Measurements from ENCODE around the gene IP6K1.
"Not testable (repeated sequence)": the region's sequence is repeated elsewhere in the genome, so short reads cannot be mapped to it uniquely, and the experiment has no call there.

Gene IP6K1

GRCh38 chr3:49781415-49782199 lies 4.7 kb downstream of the IP6K1 start:
- no peak overlapping the region for H3K27ac ChIP-seq
- TF ChIP-seq CTCF (conservative IDR thresholded peaks at IDR 0.05) (no peak), ZFX (IDR thresholded peaks at IDR 0.05) (no peak)

GRCh38 chr3:49780975-49781365 lies 5.4 kb downstream of the IP6K1 start:
- not testable (repeated sequence) for H3K27ac ChIP-seq

GRCh38 chr3:49780080-49780974 lies 6.0 kb downstream of the IP6K1 start:
- no peak overlapping the region for H3K27ac ChIP-seq
- no peak for TF ChIP-seq CTCF (conservative IDR thresholded peaks at IDR 0.05)
- TF ChIP-seq ZFX (IDR thresholded peaks at IDR 0.05): no peak

GRCh38 chr3:49779358-49780079 lies 6.8 kb downstream of the IP6K1 start:
- TF ChIP-seq CTCF (conservative IDR thresholded peaks at IDR 0.05) (no peak), ZFX (IDR thresholded peaks at IDR 0.05) (no peak)
- H3K27ac ChIP-seq: no peak overlapping the region

- not testable (repeated sequence) for H3K27ac ChIP-seq
These were observed 10.2 kb downstream of the IP6K1 start for GRCh38 chr3:49776101-49776500.

GRCh38 chr3:49775538-49775937 lies 10.8 kb downstream of the IP6K1 start:
- no peak overlapping the region for H3K27ac ChIP-seq
- TF ChIP-seq ZFX (IDR thresholded peaks at IDR 0.05) (no peak), CTCF (conservative IDR thresholded peaks at IDR 0.05) (no peak)

GRCh38 chr3:49772703-49773102 lies 13.6 kb downstream of the IP6K1 start:
- no peak for TF ChIP-seq ZFX (IDR thresholded peaks at IDR 0.05)
- TF ChIP-seq CTCF (conservative IDR thresholded peaks at IDR 0.05): no peak
- H3K27ac ChIP-seq: no peak overlapping the region

- no peak for TF ChIP-seq ZFX (IDR thresholded peaks at IDR 0.05)
- no peak for TF ChIP-seq CTCF (conservative IDR thresholded peaks at IDR 0.05)
- no peak overlapping the region for H3K27ac ChIP-seq
These were observed 14.9 kb downstream of the IP6K1 start for GRCh38 chr3:49771340-49771938.
